ENCODE measurements around the gene BANK1. TPM values are rescaled to one million over a fixed set of nuclear protein-coding genes. Genes with fewer than 3 reads are reported as not detected.

Gene BANK1
- total and polyA plus RNA-seq, 10 of the 15 experiments (the other 5 are each of a cell fraction or from before 2014, with no cell fraction given), result 0.13 to 2.1 (median 0.42) TPM

DNA sequence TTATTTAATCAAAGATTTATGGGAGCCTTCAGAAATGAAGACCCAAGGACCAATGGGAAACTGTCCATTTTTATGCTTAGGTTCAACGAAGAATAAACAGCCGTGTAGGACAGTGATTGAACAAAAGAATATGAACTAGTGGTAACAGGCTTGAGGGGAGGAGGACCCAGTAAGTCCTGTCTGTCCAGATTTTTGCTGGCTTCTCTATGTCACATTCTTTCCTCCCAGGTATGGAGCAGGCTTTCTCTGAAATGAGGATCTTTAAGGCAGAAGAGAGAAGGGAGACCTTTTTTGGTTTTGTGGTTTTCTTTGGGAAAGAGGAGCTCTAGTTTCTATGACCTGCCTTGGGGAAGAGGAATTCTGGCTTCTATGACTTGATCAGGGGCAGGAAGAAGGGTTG is 74.1 kb downstream of the BANK1 start (continued):
- no peak for TF ChIP-seq KLF5 (IDR thresholded peaks at IDR 0.05; ENCODE audit: partially characterized antibody)
- no peak for TF ChIP-seq MTA2 (IDR thresholded peaks at IDR 0.05; ENCODE audit: low read depth)
- no peak for TF ChIP-seq SKIL (IDR thresholded peaks at IDR 0.05; ENCODE audit: low read depth, poor library complexity, severe bottlenecking)

GRCh38 chr4:101865501-101866062 is 75.1 kb downstream of the BANK1 start:
- DNase-seq (ENCODE audit: low read depth, low spot score) (no peak), ATAC-seq (no peak), FAIRE-seq (no peak)
- Histone ChIP-seq H3K9me3 (replicated peaks; ENCODE audit: control insufficient read depth, insufficient read depth, low read length) (no peaks in the 10 kb centered on the region), H3K79me2 (ENCODE audit: control insufficient read depth, insufficient read depth, low read length) (no peaks in the 10 kb centered on the region), H3K4me2 (ENCODE audit: control insufficient read depth, insufficient read depth) (no peak overlapping the region), H3K27ac (ENCODE audit: control insufficient read depth, insufficient read depth) (no peak overlapping the region), H2AFZ (ENCODE audit: control insufficient read depth, low read depth, low read length) (no peak overlapping the region), H3K36me3 (ENCODE audit: control insufficient read depth in 2 of 2, insufficient read depth in 2 of 2, low read length in 1 of 2) (no peaks in the 10 kb centered on the region), H3K4me1 (ENCODE audit: control insufficient read depth, insufficient read depth, low read length) (no peaks in the 10 kb centered on the region), H3K9ac (ENCODE audit: control insufficient read depth, insufficient read depth, low read length) (no peak overlapping the region), H3K27me3 (replicated peaks in 1 of 2; ENCODE audit: control insufficient read depth in 2 of 2, insufficient read depth in 2 of 2, low read length in 1 of 2) (no peaks in the 10 kb centered on the region; a peak in 2 of 4 replicates), H4K20me1 (ENCODE audit: control insufficient read depth, insufficient read depth) (no peaks in the 10 kb centered on the region), H3K4me3 (no peak overlapping the region)
- POLR2A ChIA-PET, result no interaction called here
- SMC1A ChIA-PET (ENCODE audit: uncharacterized antibody, unreplicated experiment), result no interaction called here
- 42% methylated on average over 3 of the region's 3 CpGs for WGBS (ENCODE audit: insufficient coverage, insufficient replicate concordance, low lambda C conversion rate, missing lambda C conversion rate)
- BruUV-seq (replicated peaks), result no TSS peak
- in situ Hi-C loops (cut with MboI) (no loop called here), intact Hi-C loops (cut with micrococcal nuclease; ENCODE audit: unreplicated experiment) (no loop called here)
- CTCF ChIA-PET, result no interaction called here
- RAD21 ChIA-PET (ENCODE audit: unreplicated experiment), result no interaction called here
- no peak for TF ChIP-seq HCFC1 (IDR thresholded peaks at IDR 0.05; ENCODE audit: low read length)
- TF ChIP-seq, protein P1, sequence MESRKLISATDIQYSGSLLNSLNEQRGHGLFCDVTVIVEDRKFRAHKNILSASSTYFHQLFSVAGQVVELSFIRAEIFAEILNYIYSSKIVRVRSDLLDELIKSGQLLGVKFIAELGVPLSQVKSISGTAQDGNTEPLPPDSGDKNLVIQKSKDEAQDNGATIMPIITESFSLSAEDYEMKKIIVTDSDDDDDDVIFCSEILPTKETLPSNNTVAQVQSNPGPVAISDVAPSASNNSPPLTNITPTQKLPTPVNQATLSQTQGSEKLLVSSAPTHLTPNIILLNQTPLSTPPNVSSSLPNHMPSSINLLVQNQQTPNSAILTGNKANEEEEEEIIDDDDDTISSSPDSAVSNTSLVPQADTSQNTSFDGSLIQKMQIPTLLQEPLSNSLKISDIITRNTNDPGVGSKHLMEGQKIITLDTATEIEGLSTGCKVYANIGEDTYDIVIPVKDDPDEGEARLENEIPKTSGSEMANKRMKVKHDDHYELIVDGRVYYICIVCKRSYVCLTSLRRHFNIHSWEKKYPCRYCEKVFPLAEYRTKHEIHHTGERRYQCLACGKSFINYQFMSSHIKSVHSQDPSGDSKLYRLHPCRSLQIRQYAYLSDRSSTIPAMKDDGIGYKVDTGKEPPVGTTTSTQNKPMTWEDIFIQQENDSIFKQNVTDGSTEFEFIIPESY (IDR thresholded peaks at IDR 0.05), result no peak
- TF ChIP-seq RAD51 (IDR thresholded peaks at IDR 0.05), result no peak
- TF ChIP-seq ZBTB11 (CRISPR knock-in tag; IDR thresholded peaks at IDR 0.05), result no peak
- no peak for TF ChIP-seq NFYB (IDR thresholded peaks at IDR 0.05; ENCODE audit: insufficient read depth, low read depth, low read length)
- TF ChIP-seq YBX1 (IDR thresholded peaks at IDR 0.05), result no peak
- no peak for TF ChIP-seq NFXL1 (IDR thresholded peaks at IDR 0.05; ENCODE audit: borderline replicate concordance)
- TF ChIP-seq BHLHE40 (IDR thresholded peaks at IDR 0.05; ENCODE audit: borderline replicate concordance in 1 of 2, low read depth in 2 of 2, low read length in 1 of 2), result no peak

Measured in GM12878 (cell line).